GM12878 (cell line): ENCODE measurements around the gene CD69. TPM values are rescaled to one million over a fixed set of nuclear protein-coding genes. Genes with fewer than 3 reads are reported as not detected.

Experiments used
- ATAC-seq: fragments of 200-7000 bp; cut with Tn5 transposase; 3 replicates; pipeline ENCODE4 v1.9.1; 2020; ENCODE audit warnings: mild to moderate bottlenecking, moderate library complexity
- BruUV-seq: library from RNA; stranded (reverse); fragments of 400-500 nt; replicated peaks from 2 replicates; lab custom pipeline; 2021; lab: Mats Ljungman, UMichigan
- CTCF ChIA-PET: fragments of 300-600 bp; sonication (Branson Sonifier 250); formaldehyde crosslinking; extraction: SDS; loops from one replicate; lab custom pipeline; 2021; ENCODE audit warnings: inconsistent platforms; lab: Yijun Ruan, JAX
- POLR2A ChIA-PET: fragments of 350-600 bp; formaldehyde crosslinking; extraction: SDS; loops from one replicate; lab custom pipeline; 2021; ENCODE audit warnings: inconsistent platforms; lab: Charles Lee
- RAD21 ChIA-PET: fragments of 300-600 bp; sonication (Branson Sonifier 250); formaldehyde crosslinking; loops from one replicate; lab custom pipeline; 2023; ENCODE audit warnings: antibody characterized with exemption; ENCODE audit not compliant: unreplicated experiment; lab: Charles Lee
- SMC1A ChIA-PET: fragments of 300-600 bp; sonication (Branson Sonifier 250); formaldehyde crosslinking; loops from one replicate; lab custom pipeline; 2023; ENCODE audit not compliant: unreplicated experiment, uncharacterized antibody; lab: Charles Lee
- DNase-seq: peaks from one replicate; pipeline ENCODE4 v3.0.0-alpha.2; 2011; ENCODE audit warnings: low read depth, low spot score
- FAIRE-seq: peaks from 3 replicates; lab custom pipeline; 2011; peaks lifted over from hg19 to GRCh38; lab: Jason Lieb, UNC
- H2AFZ ChIP-seq: 2 replicates; pipeline ENCODE4 v1.6.0; 2011; ENCODE audit warnings: low read depth, low read length, control low read depth; ENCODE audit not compliant: control insufficient read depth
- H3K27ac ChIP-seq: 2 replicates; pipeline ENCODE4 v1.5.1; 2011; ENCODE audit warnings: control low read depth; ENCODE audit not compliant: control insufficient read depth, insufficient read depth
- H3K27me3 ChIP-seq, 2 experiments: replicated peaks in 1 of 2; 2 replicates each; pipeline versions ENCODE4 v1.6.0 to v1.6.1; 2011; ENCODE audit warnings: low read length in 1 of 2; ENCODE audit not compliant: control insufficient read depth in 2 of 2, insufficient read depth in 2 of 2
- H3K36me3 ChIP-seq, 2 experiments: 2 replicates each; pipeline ENCODE4 v1.5.1; 2011; ENCODE audit warnings: low read length in 1 of 2; ENCODE audit not compliant: control insufficient read depth in 2 of 2, insufficient read depth in 2 of 2
- H3K4me1 ChIP-seq: 2 replicates; pipeline ENCODE4 v1.6.1; 2011; ENCODE audit warnings: mild to moderate bottlenecking, low read length, moderate library complexity, mixed read lengths; ENCODE audit not compliant: control insufficient read depth, insufficient read depth
- H3K4me2 ChIP-seq: 2 replicates; pipeline ENCODE4 v1.6.0; 2011; ENCODE audit warnings: control low read depth; ENCODE audit not compliant: control insufficient read depth, insufficient read depth
- H3K4me3 ChIP-seq: fragments of 200-600 bp; sonication (generic); 2 replicates; pipeline ENCODE4 v1.5.1; 2016
- H3K79me2 ChIP-seq: 2 replicates; pipeline ENCODE4 v1.6.0; 2011; ENCODE audit warnings: low read length; ENCODE audit not compliant: control insufficient read depth, insufficient read depth
- H3K9ac ChIP-seq: 2 replicates; pipeline ENCODE4 v1.8.0; 2011; ENCODE audit warnings: low read length, control low read depth, mixed read lengths; ENCODE audit not compliant: control insufficient read depth, insufficient read depth
- H3K9me3 ChIP-seq: replicated peaks from 3 replicates; pipeline ENCODE4 v1.5.1; 2011; ENCODE audit warnings: mild to moderate bottlenecking, low read length; ENCODE audit not compliant: control insufficient read depth, insufficient read depth
- H4K20me1 ChIP-seq: 2 replicates; pipeline ENCODE4 v1.6.0; 2011; ENCODE audit not compliant: control insufficient read depth, insufficient read depth
- CBX5 ChIP-seq: sonication (generic); IDR thresholded peaks from 2 replicates; pipeline ENCODE4 v1.6.1; 2016; ENCODE audit warnings: low read depth, moderate library complexity, mild to moderate bottlenecking, inconsistent platforms
- CHD2 ChIP-seq: IDR thresholded peaks from 2 replicates; pipeline ENCODE4 v1.6.1; 2011; ENCODE audit warnings: low read depth, low read length, improper control_type of control experiment, borderline replicate concordance
- DPF2 ChIP-seq: fragments of 450-650 bp; IDR thresholded peaks from 2 replicates; pipeline ENCODE4 v1.6.1; 2017; ENCODE audit warnings: mild to moderate bottlenecking
- EP300 ChIP-seq, 2 experiments: fragments of 150-350 bp in 1 of 2; IDR thresholded peaks; 2 replicates each; pipeline ENCODE4 v1.6.1; 2011 to 2012; ENCODE audit warnings: low read depth in 2 of 2, low read length in 2 of 2, borderline replicate concordance in 1 of 2, improper control_type of control experiment in 1 of 2, inconsistent platforms in 1 of 2; ENCODE audit not compliant: control insufficient read depth in 1 of 2
- JUND ChIP-seq: IDR thresholded peaks from 2 replicates; pipeline ENCODE4 v1.6.1; 2012; ENCODE audit warnings: low read depth, mild to moderate bottlenecking, low read length, improper control_type of control experiment, moderate library complexity
- NFIC ChIP-seq: IDR thresholded peaks from 2 replicates; pipeline ENCODE4 v1.6.1; 2012; ENCODE audit warnings: low read depth, mild to moderate bottlenecking, inconsistent platforms, low read length, moderate library complexity
- PAX5 ChIP-seq: IDR thresholded peaks from 2 replicates; pipeline ENCODE4 v1.6.1; 2011; ENCODE audit warnings: low read depth, low read length, borderline replicate concordance
- POLR2AphosphoS5 ChIP-seq: IDR thresholded peaks from 2 replicates; pipeline ENCODE4 v1.6.1; 2011; ENCODE audit warnings: mild to moderate bottlenecking, low read length, inconsistent platforms
- SMC3 ChIP-seq: IDR thresholded peaks from 2 replicates; pipeline ENCODE4 v1.6.1; 2011; ENCODE audit warnings: low read length, improper control_type of control experiment, borderline replicate concordance
- ZBED1 ChIP-seq: IDR thresholded peaks from 2 replicates; pipeline ENCODE4 v1.6.1; 2016; ENCODE audit warnings: borderline replicate concordance
- WGBS: methylation state at CpG from one replicate; pipeline ENCODE4 v1.1.6; 2016; ENCODE audit warnings: low lambda C conversion rate; ENCODE audit not compliant: insufficient replicate concordance, insufficient coverage; ENCODE audit errors: missing lambda C conversion rate; 5-methylcytosine and 5-hydroxymethylcytosine counted together
- in situ Hi-C: fragments of 300-500 bp; cut with MboI; formaldehyde crosslinking; loops from 9 replicates; pipeline ENCODE4 v1.14.3; 2018; ENCODE audit warnings: mixed read lengths
- intact Hi-C: fragments of 100-400 bp; cut with micrococcal nuclease; formaldehyde crosslinking; loops from one replicate; pipeline ENCODE4 v1.14.2; 2022; ENCODE audit not compliant: unreplicated experiment
- polyA plus RNA-seq, 11 experiments: library from polyadenylated mRNA; depleted of rRNA in 4 of 11; unstranded in 6 of 11; stranded (reverse) in 5 of 11; fragments of >200 nt; fragmentation: Nextera tagmentation in 4 of 11; fragmentation: Illumina TruSeq in 1 of 11; extraction: Ambion mirVana in 4 of 11; extraction: Trizol in 1 of 11; gene quantifications; 1 replicate in 1 of 11; 2 replicates in 10 of 11; pipeline versions ENCODE4 v1.2.1 to v1.2.3, GENCODE V29; 2011 to 2016; ENCODE audit warnings: inconsistent platforms in 2 of 11, missing spikeins in 2 of 11, low read depth in 1 of 11
- total RNA-seq, 4 experiments: library from RNA; depleted of rRNA in 3 of 4; stranded (reverse); fragments of >200 nt in 3 of 4; fragmentation: Illumina TruSeq in 1 of 4; extraction: Trizol in 1 of 4; gene quantifications; 2 replicates each; pipeline versions ENCODE4 v1.2.1 to v1.2.3, GENCODE V29; 2013 to 2021
- TF ChIP-seq, protein P1 (sequence below): fragments of 450-650 bp; IDR thresholded peaks from 2 replicates; pipeline ENCODE4 v1.6.1; 2017; ENCODE audit warnings: mild to moderate bottlenecking, moderate library complexity
- TF ChIP-seq, protein P2 (sequence below): IDR thresholded peaks from 2 replicates; pipeline ENCODE4 v1.6.1; 2011; ENCODE audit warnings: borderline replicate concordance, low read depth, mild to moderate bottlenecking, moderate library complexity, mixed read lengths, low read length; ENCODE audit not compliant: insufficient read depth; ENCODE audit errors: extremely low read length
- TF ChIP-seq, protein P3 (sequence below): fragments of 450-650 bp; conservative IDR thresholded peaks from 2 replicates; pipeline ENCODE4 v1.6.1; 2017; ENCODE audit warnings: mild to moderate bottlenecking, moderate library complexity
- TF ChIP-seq, protein P4 (sequence below): fragments of 450-650 bp; IDR thresholded peaks from 2 replicates; pipeline ENCODE4 v1.6.1; 2017; ENCODE audit warnings: borderline replicate concordance

CD69 gene
- total and polyA plus RNA-seq, 10 of the 15 experiments (the other 5 are each of a cell fraction or from before 2014, with no cell fraction given), result 7.3 to 156 (median 15.0) TPM

DNA sequence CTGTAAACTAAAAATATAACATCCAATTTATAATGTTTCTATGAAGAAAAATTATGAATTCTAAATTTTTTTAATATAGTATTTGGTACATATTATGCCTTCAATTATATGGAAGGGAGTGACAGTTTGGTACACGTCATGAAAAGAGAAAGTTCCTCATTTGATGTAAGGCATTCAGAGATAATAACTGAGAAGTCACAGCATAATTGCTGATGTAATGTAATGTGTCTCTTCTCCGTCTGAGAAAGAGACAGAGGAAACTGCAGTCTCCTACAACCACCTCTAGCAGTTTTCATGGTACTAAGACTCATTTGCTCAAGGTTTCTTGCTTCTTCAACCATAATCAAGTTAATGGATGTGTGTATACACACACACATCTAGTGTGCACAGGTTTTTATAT is 2.3 kb upstream of the CD69 start:
- H2AFZ ChIP-seq, result no peak overlapping the region
- 96% methylated on average over 2 of the region's 2 CpGs for WGBS
- intact Hi-C loops (no loop called here), in situ Hi-C loops (no loop called here)
- peaks cover 18% of the 10 kb centered on the region for H3K4me1 ChIP-seq
- ChIA-PET CTCF (interaction anchor here (0.8 to 19.3 kb wide), 3 partner anchors 8 to 36 kb away, joined by 3 to 835 read pairs (median 102); no protein-coding TSS in a partner anchor), POLR2A (interaction anchor here (0.7 to 0.8 kb wide), 2 partner anchors 10 to 12 kb away, joined by 3 read pairs; no protein-coding TSS in a partner anchor), RAD21 (interaction anchor here (17.5 kb wide), 1 partner anchor 34 kb away, joined by 577 read pairs; no protein-coding TSS in a partner anchor), SMC1A (interaction anchor here (4.0 to 22.8 kb wide), 2 partner anchors 12 to 35 kb away, joined by 71 to 814 read pairs; no protein-coding TSS in a partner anchor)
- FAIRE-seq (no peak), ATAC-seq (no peak), DNase-seq (no peak)
- H3K4me3 ChIP-seq, result no peak overlapping the region
- no peak overlapping the region for H3K4me2 ChIP-seq
- no peak overlapping the region for H3K9ac ChIP-seq
- no peaks in the 10 kb centered on the region for H3K27me3 ChIP-seq
- no TSS peak for BruUV-seq
- H3K79me2 ChIP-seq, result peaks cover 25% of the 10 kb centered on the region
- no peak overlapping the region for H3K27ac ChIP-seq
- H3K36me3 ChIP-seq, result no peaks in the 10 kb centered on the region
- H4K20me1 ChIP-seq, result no peaks in the 10 kb centered on the region
- no peaks in the 10 kb centered on the region; the same call in 1 of the 3 replicates for H3K9me3 ChIP-seq
- TF ChIP-seq POLR2AphosphoS5 (no peak), NFIC (no peak), EP300 (IDR thresholded peaks at IDR 0.05; ENCODE audit: borderline replicate concordance in 1 of 2, control insufficient read depth in 1 of 2, low read depth in 2 of 2, low read length in 2 of 2) (no peak), CHD2 (no peak), SMC3 (no peak), DPF2 (no peak), PAX5 (no peak), ZBED1 (no peak), JUND (no peak), CBX5 (no peak)
- TF ChIP-seq, protein P1, sequence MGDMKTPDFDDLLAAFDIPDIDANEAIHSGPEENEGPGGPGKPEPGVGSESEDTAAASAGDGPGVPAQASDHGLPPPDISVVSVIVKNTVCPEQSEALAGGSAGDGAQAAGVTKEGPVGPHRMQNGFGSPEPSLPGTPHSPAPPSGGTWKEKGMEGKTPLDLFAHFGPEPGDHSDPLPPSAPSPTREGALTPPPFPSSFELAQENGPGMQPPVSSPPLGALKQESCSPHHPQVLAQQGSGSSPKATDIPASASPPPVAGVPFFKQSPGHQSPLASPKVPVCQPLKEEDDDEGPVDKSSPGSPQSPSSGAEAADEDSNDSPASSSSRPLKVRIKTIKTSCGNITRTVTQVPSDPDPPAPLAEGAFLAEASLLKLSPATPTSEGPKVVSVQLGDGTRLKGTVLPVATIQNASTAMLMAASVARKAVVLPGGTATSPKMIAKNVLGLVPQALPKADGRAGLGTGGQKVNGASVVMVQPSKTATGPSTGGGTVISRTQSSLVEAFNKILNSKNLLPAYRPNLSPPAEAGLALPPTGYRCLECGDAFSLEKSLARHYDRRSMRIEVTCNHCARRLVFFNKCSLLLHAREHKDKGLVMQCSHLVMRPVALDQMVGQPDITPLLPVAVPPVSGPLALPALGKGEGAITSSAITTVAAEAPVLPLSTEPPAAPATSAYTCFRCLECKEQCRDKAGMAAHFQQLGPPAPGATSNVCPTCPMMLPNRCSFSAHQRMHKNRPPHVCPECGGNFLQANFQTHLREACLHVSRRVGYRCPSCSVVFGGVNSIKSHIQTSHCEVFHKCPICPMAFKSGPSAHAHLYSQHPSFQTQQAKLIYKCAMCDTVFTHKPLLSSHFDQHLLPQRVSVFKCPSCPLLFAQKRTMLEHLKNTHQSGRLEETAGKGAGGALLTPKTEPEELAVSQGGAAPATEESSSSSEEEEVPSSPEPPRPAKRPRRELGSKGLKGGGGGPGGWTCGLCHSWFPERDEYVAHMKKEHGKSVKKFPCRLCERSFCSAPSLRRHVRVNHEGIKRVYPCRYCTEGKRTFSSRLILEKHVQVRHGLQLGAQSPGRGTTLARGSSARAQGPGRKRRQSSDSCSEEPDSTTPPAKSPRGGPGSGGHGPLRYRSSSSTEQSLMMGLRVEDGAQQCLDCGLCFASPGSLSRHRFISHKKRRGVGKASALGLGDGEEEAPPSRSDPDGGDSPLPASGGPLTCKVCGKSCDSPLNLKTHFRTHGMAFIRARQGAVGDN, result no peak
- TF ChIP-seq, protein P2, sequence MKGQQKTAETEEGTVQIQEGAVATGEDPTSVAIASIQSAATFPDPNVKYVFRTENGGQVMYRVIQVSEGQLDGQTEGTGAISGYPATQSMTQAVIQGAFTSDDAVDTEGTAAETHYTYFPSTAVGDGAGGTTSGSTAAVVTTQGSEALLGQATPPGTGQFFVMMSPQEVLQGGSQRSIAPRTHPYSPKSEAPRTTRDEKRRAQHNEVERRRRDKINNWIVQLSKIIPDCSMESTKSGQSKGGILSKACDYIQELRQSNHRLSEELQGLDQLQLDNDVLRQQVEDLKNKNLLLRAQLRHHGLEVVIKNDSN, result no peak
- TF ChIP-seq, protein P3, sequence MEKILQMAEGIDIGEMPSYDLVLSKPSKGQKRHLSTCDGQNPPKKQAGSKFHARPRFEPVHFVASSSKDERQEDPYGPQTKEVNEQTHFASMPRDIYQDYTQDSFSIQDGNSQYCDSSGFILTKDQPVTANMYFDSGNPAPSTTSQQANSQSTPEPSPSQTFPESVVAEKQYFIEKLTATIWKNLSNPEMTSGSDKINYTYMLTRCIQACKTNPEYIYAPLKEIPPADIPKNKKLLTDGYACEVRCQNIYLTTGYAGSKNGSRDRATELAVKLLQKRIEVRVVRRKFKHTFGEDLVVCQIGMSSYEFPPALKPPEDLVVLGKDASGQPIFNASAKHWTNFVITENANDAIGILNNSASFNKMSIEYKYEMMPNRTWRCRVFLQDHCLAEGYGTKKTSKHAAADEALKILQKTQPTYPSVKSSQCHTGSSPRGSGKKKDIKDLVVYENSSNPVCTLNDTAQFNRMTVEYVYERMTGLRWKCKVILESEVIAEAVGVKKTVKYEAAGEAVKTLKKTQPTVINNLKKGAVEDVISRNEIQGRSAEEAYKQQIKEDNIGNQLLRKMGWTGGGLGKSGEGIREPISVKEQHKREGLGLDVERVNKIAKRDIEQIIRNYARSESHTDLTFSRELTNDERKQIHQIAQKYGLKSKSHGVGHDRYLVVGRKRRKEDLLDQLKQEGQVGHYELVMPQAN, result no peak
- TF ChIP-seq, protein P4, sequence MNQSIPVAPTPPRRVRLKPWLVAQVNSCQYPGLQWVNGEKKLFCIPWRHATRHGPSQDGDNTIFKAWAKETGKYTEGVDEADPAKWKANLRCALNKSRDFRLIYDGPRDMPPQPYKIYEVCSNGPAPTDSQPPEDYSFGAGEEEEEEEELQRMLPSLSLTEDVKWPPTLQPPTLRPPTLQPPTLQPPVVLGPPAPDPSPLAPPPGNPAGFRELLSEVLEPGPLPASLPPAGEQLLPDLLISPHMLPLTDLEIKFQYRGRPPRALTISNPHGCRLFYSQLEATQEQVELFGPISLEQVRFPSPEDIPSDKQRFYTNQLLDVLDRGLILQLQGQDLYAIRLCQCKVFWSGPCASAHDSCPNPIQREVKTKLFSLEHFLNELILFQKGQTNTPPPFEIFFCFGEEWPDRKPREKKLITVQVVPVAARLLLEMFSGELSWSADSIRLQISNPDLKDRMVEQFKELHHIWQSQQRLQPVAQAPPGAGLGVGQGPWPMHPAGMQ, result no peak
